NCI-H748 (cell line): Measurements from ENCODE around the gene C4orf36.

Source experiments
- DNase-seq: peaks from one replicate; lab custom pipeline; 2025; ENCODE audit not compliant: unreplicated experiment; lab: John Stamatoyannopoulos, UW

The C4orf36 gene, protein sequence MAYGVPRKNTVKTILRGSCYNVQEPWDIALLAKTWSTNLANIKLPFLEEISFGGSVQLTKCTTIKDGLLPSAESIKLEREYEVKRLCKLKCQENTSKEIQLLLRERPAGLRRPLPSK

DNA sequence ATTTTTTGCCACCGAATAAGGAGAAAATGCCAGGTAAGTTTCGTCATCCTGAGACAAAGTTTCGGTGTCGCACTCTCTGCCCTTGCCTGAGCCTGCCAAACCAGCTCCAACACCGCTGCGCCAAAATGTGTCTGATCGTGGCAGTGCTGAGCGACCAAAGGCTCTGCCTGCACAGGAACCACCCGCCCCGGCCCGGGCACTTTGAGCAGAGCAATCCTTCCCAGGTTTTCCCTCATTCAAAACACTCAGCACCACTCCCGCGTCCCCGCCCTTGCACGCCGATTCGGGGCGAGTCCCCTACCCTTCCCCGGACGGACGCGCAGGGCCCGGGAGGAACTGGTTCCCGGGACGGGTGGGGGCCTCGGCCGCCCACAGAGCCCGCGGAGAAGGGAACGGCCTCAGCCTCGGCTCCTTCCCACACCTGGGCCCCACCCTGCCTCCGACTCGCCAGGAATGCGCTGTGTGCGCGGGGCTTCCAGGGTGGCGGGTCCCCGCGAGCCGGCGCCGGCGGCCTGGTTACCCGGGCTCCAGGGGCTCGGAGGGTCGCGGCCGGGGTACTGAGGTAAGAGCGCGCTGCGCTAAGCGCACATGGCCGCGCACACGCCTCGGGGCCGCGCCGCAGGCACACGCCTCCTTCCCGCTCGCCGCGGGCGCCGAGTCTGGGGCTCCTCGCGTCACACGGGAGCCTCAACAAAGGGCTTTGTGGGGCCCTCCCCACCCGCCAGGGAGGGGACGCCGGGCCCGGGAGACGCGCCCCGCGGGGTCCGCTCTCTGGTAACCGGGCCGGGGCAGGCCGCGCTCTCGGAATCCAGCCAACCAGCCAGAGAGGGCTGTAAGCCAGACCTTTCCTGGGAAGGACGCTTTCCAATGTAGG lies at the start of gene C4orf36:
TSS of gene C4orf36 (minus strand) at position 661 of the 874 bp plus-strand sequence. CDS start 902 bp downstream, outside the sequence.
- peak; percentile 66 for DNase-seq

DNA sequence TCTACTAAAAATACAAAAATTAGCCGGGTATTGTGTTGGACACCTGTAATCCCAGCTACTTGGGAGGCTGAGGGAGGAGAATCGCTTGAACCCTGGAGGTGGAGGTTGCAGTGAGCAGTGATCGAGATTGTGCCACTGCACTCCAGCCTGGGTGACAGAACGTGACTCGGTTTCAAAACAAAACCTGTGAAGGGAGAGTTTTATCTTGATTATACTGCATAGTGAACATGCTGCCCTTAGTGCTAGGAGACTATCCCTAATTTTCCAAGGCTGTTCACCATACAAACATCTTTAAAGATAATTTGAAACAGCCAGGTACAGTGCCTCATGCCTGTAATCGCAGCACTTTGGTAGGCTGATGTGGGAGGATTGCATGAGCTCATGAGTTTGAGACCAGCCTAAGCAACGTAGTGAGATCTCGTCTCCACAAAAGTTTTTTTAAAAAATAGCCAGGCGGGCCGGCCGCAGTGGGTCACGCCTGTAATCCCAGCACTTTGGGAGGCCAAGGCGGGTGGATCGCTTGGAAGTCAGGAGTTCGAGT lies 48.8 kb upstream of the C4orf36 start:
- no peak for DNase-seq

DNA sequence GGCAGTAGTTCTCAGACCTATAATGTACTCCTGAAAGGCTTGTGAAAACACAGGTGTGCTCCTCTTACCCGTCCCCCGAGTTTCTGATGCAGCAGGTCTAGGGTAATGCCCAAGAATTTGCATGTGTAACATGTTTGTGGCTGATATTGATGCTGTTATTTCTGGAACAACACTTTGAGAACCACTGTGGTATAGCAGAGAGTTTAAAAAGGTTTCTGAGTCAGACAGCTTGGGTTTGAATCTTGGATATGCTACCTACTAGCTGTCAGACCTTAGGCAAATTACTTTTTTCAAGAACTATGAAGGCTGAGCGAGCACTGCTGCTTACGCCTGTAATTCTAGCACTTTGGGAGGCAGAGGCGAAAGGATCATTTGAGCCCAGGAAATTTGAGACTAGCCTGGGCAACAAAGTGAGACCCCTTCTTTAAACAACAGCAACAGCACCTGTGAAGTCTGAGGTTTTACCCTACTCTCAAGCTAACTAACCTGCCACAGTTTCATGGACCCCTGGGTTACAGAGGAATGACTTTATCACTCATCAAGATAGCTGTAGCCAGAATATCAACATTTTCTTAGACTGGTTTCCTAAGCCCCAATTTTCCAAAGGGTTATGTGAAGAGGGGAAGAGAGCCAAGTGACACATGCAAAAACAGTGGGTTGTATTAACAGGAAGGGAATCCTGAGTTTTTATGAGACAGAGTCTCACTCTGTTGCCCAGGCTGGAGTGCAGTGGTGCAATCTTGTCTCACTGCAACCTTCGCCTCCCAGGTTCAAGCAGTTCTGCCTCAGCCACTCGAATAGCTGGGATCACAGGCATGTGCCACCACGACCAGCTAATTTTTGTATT lies 47.7 kb upstream of the C4orf36 start:
- no peak for DNase-seq

- DNase-seq = no peak
Measured at GRCh38 chr4:86938771-86939520, 46.7 kb upstream of the C4orf36 start.

- DNase-seq = peak; percentile 27
Measured at GRCh38 chr4:86935853-86936733, 43.9 kb upstream of the C4orf36 start.

DNA sequence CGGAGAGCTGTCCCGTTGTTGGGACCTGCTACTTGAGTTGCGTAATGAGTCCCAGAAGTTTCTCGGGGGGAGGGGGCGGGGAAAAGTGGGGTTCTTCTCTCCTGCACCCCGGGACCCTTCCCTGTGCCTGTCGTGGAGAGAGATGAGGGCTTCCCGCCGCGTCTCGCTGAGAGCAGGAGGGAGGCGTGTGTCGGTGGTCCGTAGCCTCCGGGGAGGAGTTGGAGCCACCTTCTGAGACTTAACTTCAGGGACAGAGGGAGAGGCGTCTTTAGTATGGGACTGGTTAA lies 43.3 kb upstream of the C4orf36 start:
- DNase-seq = peak; percentile 27

DNA sequence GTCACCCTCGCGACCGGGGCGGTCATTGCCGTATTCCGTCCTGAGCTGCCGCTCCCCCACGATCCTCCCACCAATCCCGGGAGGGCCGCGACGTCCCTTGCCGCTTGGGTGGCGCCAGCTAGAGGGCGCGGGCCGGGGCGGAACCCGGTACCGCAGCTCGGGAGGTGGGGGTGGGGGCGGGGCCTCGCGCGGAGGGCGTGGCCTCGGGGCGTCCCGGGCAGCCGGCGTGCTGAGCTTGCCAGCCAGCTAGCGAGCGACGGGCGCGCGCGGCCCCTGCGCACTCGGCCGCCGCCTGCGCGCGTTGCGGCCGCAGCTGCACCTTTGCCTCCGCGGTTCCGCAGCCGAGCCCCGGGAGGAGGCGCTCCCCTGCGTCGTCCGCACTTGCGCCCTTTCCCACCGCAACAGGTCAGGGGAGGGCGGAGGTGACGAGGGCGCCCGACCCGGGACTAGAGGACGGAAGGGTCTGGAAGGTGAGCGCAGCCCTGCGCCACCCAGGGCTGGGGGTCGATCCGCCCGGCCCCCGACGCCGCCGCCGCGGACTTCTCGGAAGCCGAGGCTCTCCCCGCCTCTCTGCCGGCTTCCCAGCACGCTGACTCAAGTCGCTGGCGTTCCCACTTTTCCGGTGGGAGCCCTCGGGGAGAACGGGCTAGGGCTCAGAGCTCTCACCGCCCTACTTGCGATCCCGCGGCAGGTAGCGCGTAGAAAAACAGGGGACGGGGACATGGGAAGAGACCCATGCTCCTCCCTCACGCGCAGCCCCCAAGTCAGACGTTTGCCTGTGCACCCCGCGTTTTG lies 42.7 kb upstream of the C4orf36 start, which contains the start of gene AFF1:
TSS of gene AFF1 (plus strand) at position 241 of the 795 bp plus-strand sequence. CDS start 13,523 bp downstream, outside the sequence.
- peak; percentile 78 for DNase-seq

DNA sequence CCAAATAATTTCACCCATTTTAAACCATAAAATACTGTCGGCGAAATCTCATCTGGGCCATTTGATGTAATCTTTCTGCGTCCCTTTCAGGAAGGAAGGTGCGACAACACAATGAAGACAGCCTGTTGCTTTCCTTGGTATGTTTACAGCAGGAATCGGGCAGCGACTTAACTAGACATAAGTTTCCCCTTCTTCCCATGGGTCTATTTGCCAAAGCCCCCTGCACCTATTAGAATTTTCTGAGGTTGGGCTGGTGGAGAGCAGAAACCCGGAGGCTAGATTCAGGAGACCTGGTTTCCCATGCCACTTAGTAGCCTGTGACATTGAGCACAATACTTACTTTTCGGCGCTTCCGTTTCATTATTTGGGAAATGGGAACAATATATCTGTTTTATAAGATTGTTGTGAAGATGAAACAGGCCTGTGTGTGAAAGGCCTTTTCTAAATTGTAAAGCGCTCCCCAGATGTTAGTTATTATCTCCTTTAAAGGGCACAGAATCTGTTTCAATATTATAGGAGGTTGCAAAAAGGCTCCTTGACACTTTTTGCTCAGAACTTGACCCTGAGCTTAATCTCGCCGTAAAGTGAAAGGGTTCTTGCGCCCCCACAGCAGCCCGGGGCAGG lies 42.0 kb upstream of the C4orf36 start:
- DNase-seq = peak; percentile 21

DNA sequence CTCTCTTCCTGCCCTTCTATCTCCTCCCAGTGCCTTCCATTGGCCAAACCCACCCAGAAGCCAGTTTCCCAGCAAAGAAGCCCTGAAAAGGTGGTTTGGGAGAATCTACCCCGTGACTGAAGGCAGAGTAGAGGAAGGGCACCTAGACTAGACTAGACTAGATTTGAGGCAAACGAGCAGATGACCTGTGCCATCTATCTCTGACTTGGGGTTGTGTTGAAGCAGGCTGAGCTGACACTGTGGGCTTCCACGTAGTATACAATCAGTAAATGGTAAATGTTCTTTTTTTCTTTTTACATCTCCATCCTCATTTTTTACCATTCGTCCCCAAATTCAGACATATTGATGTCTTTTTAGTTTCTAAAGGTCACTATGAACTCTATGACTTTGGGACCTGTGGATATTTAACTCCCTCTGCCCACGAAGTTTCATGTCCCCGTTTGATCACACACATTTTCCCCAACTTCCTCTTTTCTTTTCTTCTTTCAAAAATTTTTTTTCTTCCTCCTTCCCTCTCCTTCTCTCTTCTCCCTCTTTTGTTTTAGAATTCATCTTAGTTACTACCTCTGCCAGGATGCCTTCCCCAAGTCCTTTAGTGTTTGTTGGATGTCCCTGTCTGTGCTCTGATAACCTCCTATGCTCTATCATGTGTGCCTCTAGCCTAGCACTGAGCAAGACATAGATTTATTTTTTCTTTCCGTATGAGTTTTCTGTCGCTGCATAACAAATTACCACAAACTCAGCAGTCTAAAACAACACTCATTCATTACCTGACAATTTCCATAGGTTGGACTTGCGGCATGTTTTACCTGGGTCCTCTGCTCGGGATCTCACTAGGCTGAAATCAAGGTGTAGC lies 36.4 kb upstream of the C4orf36 start:
- no peak for DNase-seq

- DNase-seq = no peak
Measured at GRCh38 chr4:86927843-86928395, 35.7 kb upstream of the C4orf36 start.

DNA sequence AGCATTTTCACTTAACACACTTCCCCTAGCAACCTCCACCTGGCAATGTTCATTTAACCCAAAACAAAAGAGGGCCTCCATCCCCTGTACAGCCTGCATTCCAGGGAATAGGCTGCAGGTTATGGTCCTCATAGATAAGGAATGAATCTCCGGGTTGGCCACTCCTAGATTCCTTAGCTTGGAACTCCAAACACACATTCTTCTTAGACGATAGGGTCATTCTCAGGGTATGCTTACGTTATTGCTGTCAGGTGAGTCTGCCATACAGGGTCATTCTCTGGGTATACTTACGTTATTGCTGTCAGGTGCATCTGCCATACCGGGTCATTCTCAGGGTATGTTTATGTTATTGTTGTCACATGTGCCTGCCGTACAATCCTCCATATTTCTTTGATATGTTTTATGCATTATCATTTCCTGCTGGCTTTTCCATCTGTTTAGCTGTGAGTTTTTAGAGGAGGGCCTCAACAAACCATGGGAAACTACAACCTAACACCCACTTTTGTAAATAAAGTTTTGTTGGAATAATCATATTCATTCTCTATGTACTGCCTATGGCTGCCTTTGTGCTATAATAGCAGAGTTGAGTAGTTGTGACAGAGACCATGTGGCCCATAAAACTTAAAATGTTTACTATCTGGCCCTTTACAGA lies 34.3 kb upstream of the C4orf36 start:
- no peak for DNase-seq

GRCh38 chr4:86924811-86925210 lies 32.6 kb upstream of the C4orf36 start:
- DNase-seq = no peak

DNA sequence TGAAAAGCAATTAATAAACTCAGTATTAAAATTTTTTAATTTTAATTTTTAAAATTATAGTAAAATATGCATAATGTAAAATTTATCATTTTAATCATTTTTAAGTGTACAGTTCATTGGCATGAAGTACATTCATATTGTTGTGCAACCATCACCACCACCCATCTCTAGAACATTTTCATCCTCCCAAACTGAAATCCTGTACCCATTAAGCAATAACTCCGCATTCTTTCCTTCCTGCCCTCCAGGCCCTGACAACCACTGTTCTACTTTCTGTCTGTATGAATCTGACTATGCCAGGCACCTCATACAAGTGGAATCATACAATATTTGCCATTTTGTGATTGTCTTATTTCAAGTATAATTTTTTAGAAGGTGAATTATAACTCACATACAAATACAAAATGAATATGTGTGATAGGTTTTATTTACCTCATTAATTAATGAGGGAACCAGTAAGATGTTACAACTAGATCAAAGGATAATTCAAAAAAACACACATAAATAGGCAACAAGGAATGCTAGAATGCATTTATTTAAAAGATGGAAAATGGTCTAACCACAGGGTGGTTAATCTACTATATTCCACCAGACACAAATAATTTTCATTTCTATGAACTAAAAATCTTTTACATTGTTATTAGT lies 29.5 kb upstream of the C4orf36 start:
- DNase-seq = no peak

DNA sequence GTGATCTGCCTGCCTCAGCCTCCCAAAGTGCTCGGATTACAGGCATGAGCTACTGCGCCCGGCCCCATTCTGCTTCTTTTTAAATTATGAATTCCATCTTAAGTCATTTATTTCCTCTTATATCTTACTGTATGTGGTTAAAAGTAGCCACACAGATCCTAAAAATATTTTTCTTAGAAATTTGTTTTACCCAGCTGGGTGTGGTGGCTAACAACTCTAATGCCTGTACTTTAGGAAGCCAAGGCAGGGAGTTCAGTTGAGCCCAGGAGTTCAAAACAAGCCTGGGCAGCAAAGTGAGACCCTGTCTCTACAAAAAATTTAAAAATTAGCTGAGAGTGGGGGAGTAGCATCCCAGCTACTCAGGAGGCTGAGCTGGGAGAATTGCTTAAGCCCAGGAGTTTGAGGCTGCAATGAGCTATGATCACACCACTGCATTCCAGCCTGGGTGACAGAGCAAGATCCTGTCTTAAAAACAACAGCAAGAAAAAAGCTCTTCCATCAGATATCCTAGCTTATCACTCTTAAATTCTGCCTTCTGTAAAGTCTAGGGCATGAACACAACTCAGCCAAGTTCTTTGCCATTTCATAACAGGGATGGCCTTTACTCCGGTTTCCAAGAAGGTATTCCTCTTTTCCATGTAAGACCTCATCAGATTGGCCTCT lies 27.5 kb upstream of the C4orf36 start:
- no peak for DNase-seq

DNA sequence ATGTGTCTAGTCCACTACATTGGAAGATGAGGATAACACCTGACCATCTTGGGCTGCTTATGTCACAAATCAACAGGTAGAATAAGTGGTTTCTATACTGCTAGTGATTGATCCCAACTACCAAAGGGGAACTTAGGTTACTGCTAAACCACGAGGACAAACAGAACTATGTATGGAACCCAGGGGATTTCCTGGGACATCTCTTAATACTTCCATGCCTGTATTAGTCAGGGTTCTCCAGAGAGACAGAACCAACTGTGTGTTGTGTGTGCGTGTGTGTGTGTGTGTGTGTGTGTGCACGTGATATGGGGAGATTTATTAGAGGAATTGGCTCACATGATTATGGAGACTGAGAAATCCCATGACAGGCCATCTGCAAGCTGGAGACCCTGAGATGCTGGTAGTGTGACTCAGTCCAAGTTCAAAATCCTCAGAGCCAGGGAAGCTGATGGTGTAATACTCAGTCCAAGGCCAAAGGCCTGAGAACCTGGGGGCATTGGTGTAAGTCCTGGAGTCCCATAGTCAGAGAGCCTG lies 26.4 kb upstream of the C4orf36 start:
- no peak for DNase-seq
